H9 (cell line): Measurements from ENCODE around the gene LRPAP1. TPM values are rescaled to one million over a fixed set of nuclear protein-coding genes. Genes with fewer than 3 reads are reported as not detected.
"Not testable (repeated sequence)": the region's sequence is repeated elsewhere in the genome, so short reads cannot be mapped to it uniquely, and the experiment has no call there.

ENCODE experiments used
- DNase-seq: peaks from one replicate; pipeline ENCODE4 v3.0.0-alpha.2; 2017
- H2AFZ ChIP-seq: one replicate; pipeline ENCODE4 v1.6.1; 2013; ENCODE audit warnings: mild to moderate bottlenecking, low read length, control low read depth, moderate library complexity
- H2AK5ac ChIP-seq: 2 replicates; pipeline ENCODE4 v1.6.1; 2013; ENCODE audit warnings: low read length, control low read depth, mixed read lengths; ENCODE audit not compliant: insufficient read length
- H2BK120ac ChIP-seq: one replicate; pipeline ENCODE4 v1.6.1; 2013; ENCODE audit warnings: low read depth, mild to moderate bottlenecking, low read length, control low read depth, inconsistent platforms; ENCODE audit not compliant: poor library complexity, severe bottlenecking
- H2BK12ac ChIP-seq: 2 replicates; pipeline ENCODE4 v1.6.1; 2013; ENCODE audit warnings: low read length, control low read depth, mixed read lengths, low read depth; ENCODE audit not compliant: insufficient read length
- H2BK15ac ChIP-seq: 2 replicates; pipeline ENCODE4 v1.6.1; 2013; ENCODE audit warnings: low read depth, low read length, control low read depth
- H2BK20ac ChIP-seq: one replicate; pipeline ENCODE4 v1.6.1; 2013; ENCODE audit warnings: low read depth, mild to moderate bottlenecking, low read length, control low read depth, inconsistent platforms; ENCODE audit not compliant: poor library complexity, severe bottlenecking
- H2BK5ac ChIP-seq: 2 replicates; pipeline ENCODE4 v1.6.1; 2013; ENCODE audit warnings: low read length, control low read depth, mixed read lengths; ENCODE audit not compliant: insufficient read length
- H3K14ac ChIP-seq: 2 replicates; pipeline ENCODE4 v1.6.1; 2013; ENCODE audit warnings: low read length, control low read depth; ENCODE audit not compliant: insufficient read depth
- H3K18ac ChIP-seq: 2 replicates; pipeline ENCODE4 v1.6.1; 2013; ENCODE audit warnings: low read depth, mild to moderate bottlenecking, mixed read lengths, low read length, control low read depth; ENCODE audit not compliant: insufficient read length
- H3K23ac ChIP-seq: 2 replicates; pipeline ENCODE4 v1.6.1; 2013; ENCODE audit warnings: low read length, control low read depth, mixed read lengths, low read depth; ENCODE audit not compliant: insufficient read length
- H3K23me2 ChIP-seq: 2 replicates; pipeline ENCODE4 v1.6.1; 2013; ENCODE audit warnings: low read depth, mild to moderate bottlenecking, mixed read lengths, low read length, control low read depth; ENCODE audit not compliant: insufficient read length, poor library complexity, severe bottlenecking
- H3K27ac ChIP-seq: 2 replicates; pipeline ENCODE4 v1.5.1; 2013; ENCODE audit warnings: low read length, control low read depth, mixed read lengths, low read depth; ENCODE audit not compliant: insufficient read length
- H3K27me3 ChIP-seq: 2 replicates; pipeline ENCODE4 v1.6.1; 2013; ENCODE audit warnings: low read length, control low read depth, inconsistent platforms; ENCODE audit not compliant: insufficient read depth
- H3K4ac ChIP-seq: 2 replicates; pipeline ENCODE4 v1.6.1; 2013; ENCODE audit warnings: low read depth, mild to moderate bottlenecking, control low read depth, inconsistent platforms, low read length, moderate library complexity
- H3K4me1 ChIP-seq: 2 replicates; pipeline ENCODE4 v1.6.1; 2013; ENCODE audit warnings: low read length, control low read depth, inconsistent platforms; ENCODE audit not compliant: insufficient read depth
- H3K4me2 ChIP-seq: 2 replicates; pipeline ENCODE4 v1.6.1; 2013; ENCODE audit warnings: low read length, control low read depth, mixed read lengths; ENCODE audit not compliant: insufficient read length, insufficient read depth
- H3K56ac ChIP-seq: 2 replicates; pipeline ENCODE4 v1.6.1; 2013; ENCODE audit warnings: low read depth, mild to moderate bottlenecking, mixed read lengths, low read length, control low read depth; ENCODE audit not compliant: insufficient read length
- H3K79me1 ChIP-seq: 2 replicates; pipeline ENCODE4 v1.6.1; 2013; ENCODE audit warnings: low read depth, mild to moderate bottlenecking, moderate library complexity, low read length, control low read depth, inconsistent platforms; ENCODE audit not compliant: insufficient read depth, poor library complexity, severe bottlenecking
- H3K79me2 ChIP-seq: 2 replicates; pipeline ENCODE4 v1.6.1; 2013; ENCODE audit warnings: low read length, control low read depth, inconsistent platforms; ENCODE audit not compliant: insufficient read depth
- H3K9ac ChIP-seq: 2 replicates; pipeline ENCODE4 v1.6.1; 2013; ENCODE audit warnings: low read length, control low read depth, mixed read lengths; ENCODE audit not compliant: insufficient read length; ENCODE audit errors: extremely low read depth
- H3K9me3 ChIP-seq: one replicate; pipeline ENCODE4 v1.6.1; 2013; ENCODE audit warnings: low read depth, low read length, inconsistent platforms; ENCODE audit not compliant: control insufficient read depth
- H3T11ph ChIP-seq: one replicate; pipeline ENCODE4 v1.6.1; 2013; ENCODE audit warnings: mild to moderate bottlenecking, low read length, control low read depth, inconsistent platforms
- H4K20me1 ChIP-seq: one replicate; pipeline ENCODE4 v1.6.1; 2013; ENCODE audit not compliant: control insufficient read depth, insufficient read length, insufficient read depth
- H4K5ac ChIP-seq: 2 replicates; pipeline ENCODE4 v1.6.1; 2013; ENCODE audit warnings: low read depth, mild to moderate bottlenecking, mixed read lengths, low read length, control low read depth; ENCODE audit not compliant: insufficient read length
- H4K8ac ChIP-seq: replicated peaks from 2 replicates; pipeline ENCODE4 v1.6.1; 2013; ENCODE audit warnings: low read length, control low read depth, mixed read lengths, low read depth; ENCODE audit not compliant: insufficient read length
- H4K91ac ChIP-seq: 2 replicates; pipeline ENCODE4 v1.6.1; 2013; ENCODE audit warnings: low read depth, mild to moderate bottlenecking, moderate library complexity, mixed read lengths, low read length, control low read depth; ENCODE audit not compliant: insufficient read length
- H3K27ac Mint-ChIP-seq, 3 experiments: 2 replicates in 2 of 3; 3 replicates in 1 of 3; pipeline ENCODE4 v1.8.0; 2020 to 2021; ENCODE audit warnings: mixed read lengths in 3 of 3, mild to moderate bottlenecking in 1 of 3, moderate library complexity in 1 of 3
- H3K27me3 Mint-ChIP-seq: 2 replicates; pipeline ENCODE4 v1.8.0; 2021; ENCODE audit warnings: low read depth, mild to moderate bottlenecking, moderate library complexity, mixed read lengths
- H3K36me3 Mint-ChIP-seq, 3 experiments: 2 replicates in 2 of 3; 3 replicates in 1 of 3; pipeline ENCODE4 v1.8.0; 2020 to 2021; ENCODE audit warnings: low read depth in 3 of 3, mixed read lengths in 3 of 3; ENCODE audit not compliant: insufficient read depth in 1 of 3
- H3K4me1 Mint-ChIP-seq, 2 experiments: 2 replicates each; pipeline ENCODE4 v1.8.0; 2020; ENCODE audit warnings: mixed read lengths in 2 of 2
- H3K4me3 Mint-ChIP-seq, 2 experiments: 2 replicates in 1 of 2; 3 replicates in 1 of 2; pipeline ENCODE4 v1.8.0; 2020 to 2021; ENCODE audit warnings: mild to moderate bottlenecking in 2 of 2, mixed read lengths in 2 of 2, moderate library complexity in 1 of 2
- H3K9me3 Mint-ChIP-seq, 2 experiments: 2 replicates in 1 of 2; 3 replicates in 1 of 2; pipeline ENCODE4 v1.8.0; 2020; ENCODE audit warnings: mild to moderate bottlenecking in 2 of 2, mixed read lengths in 2 of 2, moderate library complexity in 1 of 2
- WGBS: extraction: QIAGEN DNeasy Blood & Tissue Kit; methylation state at CpG from one replicate; pipeline ENCODE4 v1.1.7; 2013; ENCODE audit warnings: missing lambda C conversion rate, low lambda C conversion rate, mixed read lengths; ENCODE audit not compliant: insufficient read length; ENCODE audit errors: extremely low coverage; 5-methylcytosine and 5-hydroxymethylcytosine counted together
- total RNA-seq: library from RNA; stranded (reverse); gene quantifications from 2 replicates; pipeline ENCODE4 v1.2.1, GENCODE V29; 2021

Gene LRPAP1
- total RNA-seq, 1 experiment from 2014 or later: 85.9 TPM

DNA sequence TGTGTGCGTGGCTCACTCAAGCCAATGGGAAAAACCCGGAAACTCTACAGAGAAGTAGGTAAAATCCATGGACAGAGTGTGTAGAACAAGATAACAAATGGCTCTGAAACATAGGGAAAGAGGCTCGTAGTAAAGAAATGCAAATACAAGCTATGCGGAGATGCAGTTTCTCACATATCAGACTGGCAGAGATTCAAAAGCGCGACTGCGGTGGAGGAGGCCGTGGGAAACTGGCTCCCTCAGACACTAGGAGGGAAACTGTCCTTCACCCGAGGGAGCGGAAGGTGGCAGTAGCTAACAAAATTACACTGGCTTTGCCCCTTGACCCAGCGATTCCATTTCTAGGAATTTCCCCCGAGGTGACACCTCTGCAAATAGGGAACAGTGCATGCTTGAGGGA is 34.1 kb upstream of the LRPAP1 start:
- H3K23me2 ChIP-seq, H3K27ac Mint-ChIP-seq, H3K4me3 Mint-ChIP-seq, H3K4ac ChIP-seq, H3K9me3 ChIP-seq, H3K14ac ChIP-seq, H3K27me3 ChIP-seq, H3K9me3 Mint-ChIP-seq, H2BK20ac ChIP-seq, H3K4me1 ChIP-seq, H3K79me2 ChIP-seq, H4K20me1 ChIP-seq, H2AK5ac ChIP-seq, DNase-seq, H4K5ac ChIP-seq, H3K9ac ChIP-seq, H4K91ac ChIP-seq, H3K4me1 Mint-ChIP-seq, H3K56ac ChIP-seq, H2BK120ac ChIP-seq, H3K18ac ChIP-seq, H3K23ac ChIP-seq, H2BK12ac ChIP-seq, H3K27ac ChIP-seq, H2AFZ ChIP-seq, H3K4me2 ChIP-seq, H4K8ac ChIP-seq, H2BK15ac ChIP-seq, H2BK5ac ChIP-seq, H3T11ph ChIP-seq, H3K36me3 Mint-ChIP-seq, H3K79me1 ChIP-seq: not testable (repeated sequence)
- WGBS: no CpG with 5 or more reads among the region's 12 CpGs
- H3K27me3 Mint-ChIP-seq: peaks cover 17% of the 10 kb centered on the region

DNA sequence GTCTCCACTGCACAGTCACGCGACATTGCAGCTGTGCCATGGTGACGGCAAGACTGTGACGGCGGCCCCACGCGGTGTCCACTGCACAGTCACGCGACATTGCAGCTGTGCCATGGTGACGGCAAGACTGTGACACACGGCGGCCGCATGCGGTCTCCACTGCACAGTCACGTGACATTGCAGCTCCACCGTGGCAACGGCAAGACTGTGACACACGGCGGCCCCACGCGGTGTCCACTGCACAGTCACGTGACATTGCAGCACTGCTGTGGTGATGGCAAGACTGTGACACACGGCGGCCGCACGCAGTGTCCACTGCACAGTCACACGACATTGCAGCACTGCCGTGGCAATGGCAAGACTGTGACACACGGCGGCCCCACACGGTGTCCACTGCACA is 32.7 kb upstream of the LRPAP1 start:
- H3K4me3 Mint-ChIP-seq, H4K8ac ChIP-seq, H2AFZ ChIP-seq, H4K5ac ChIP-seq, DNase-seq, H3K9ac ChIP-seq, H4K91ac ChIP-seq, H3T11ph ChIP-seq, H2BK15ac ChIP-seq, H2BK120ac ChIP-seq, H3K79me1 ChIP-seq, H3K27ac ChIP-seq, H3K4me1 Mint-ChIP-seq, H2BK5ac ChIP-seq, H3K79me2 ChIP-seq, H3K4me2 ChIP-seq, H2BK20ac ChIP-seq, H3K9me3 Mint-ChIP-seq, H2BK12ac ChIP-seq, H3K36me3 Mint-ChIP-seq, H3K4me1 ChIP-seq, H3K14ac ChIP-seq, H3K27ac Mint-ChIP-seq, H3K23ac ChIP-seq, H3K4ac ChIP-seq, H3K9me3 ChIP-seq, H3K27me3 ChIP-seq, H3K56ac ChIP-seq, H4K20me1 ChIP-seq, H3K18ac ChIP-seq, H3K23me2 ChIP-seq, H2AK5ac ChIP-seq: not testable (repeated sequence)
- H3K27me3 Mint-ChIP-seq: peaks cover 10% of the 10 kb centered on the region
- no CpG with 5 or more reads among the region's 31 CpGs for whole genome bisulfite sequencing
